SK-N-SH treated with all-trans-retinoic acid at 6 μM for 48 hours (cell line): Measurements from ENCODE around the gene ZDHHC4.

ENCODE experiments used
- ESRRG ChIP-seq: fragments of 250-450 bp; sonication (Bioruptor Pico); IDR thresholded peaks from 2 replicates; pipeline ENCODE4 v1.6.1; 2021; ENCODE audit warnings: mild to moderate bottlenecking
- SNAI2 ChIP-seq: fragments of 250-450 bp; sonication (Bioruptor Pico); IDR thresholded peaks from 2 replicates; pipeline ENCODE4 v1.5.0; 2020; ENCODE audit warnings: mild to moderate bottlenecking, moderate library complexity
- TCF4 ChIP-seq: fragments of 250-450 bp; sonication (Bioruptor Pico); IDR thresholded peaks from 2 replicates; pipeline ENCODE4 v1.8.0; 2021; ENCODE audit warnings: mild to moderate bottlenecking, moderate library complexity, borderline replicate concordance
- TOX ChIP-seq: fragments of 250-450 bp; sonication (Bioruptor Pico); IDR thresholded peaks from 2 replicates; pipeline ENCODE4 v1.8.0; 2021; ENCODE audit warnings: mild to moderate bottlenecking, moderate library complexity, borderline replicate concordance
- ZFP30 ChIP-seq: fragments of 450-650 bp; formaldehyde crosslinking; IDR thresholded peaks from 2 replicates; pipeline ENCODE4 v1.5.0; 2022; ENCODE audit warnings: mild to moderate bottlenecking, moderate library complexity

- TF ChIP-seq SNAI2 (CRISPR knock-in tag), result no peak
- no peak for TF ChIP-seq ESRRG
- no peak for TF ChIP-seq TOX (CRISPR knock-in tag)
- no peak for TF ChIP-seq ZFP30 (CRISPR knock-in tag)
- no peak for TF ChIP-seq TCF4 (CRISPR knock-in tag)
Measured at GRCh38 chr7:6562106-6562505, 15.1 kb upstream of the ZDHHC4 start.
